ENCODE data around the gene TTC23L. TPM values are rescaled to one million over a fixed set of nuclear protein-coding genes. Genes with fewer than 3 reads are reported as not detected.

Gene TTC23L
- total RNA-seq, 1 donor from 2014 or later, result not detected

- peaks cover 0 to 37% of the 10 kb centered on the region in 2 donors for H3K36me3 ChIP-seq
- intact Hi-C loops (cut with DNase I), result no loop called here
These were observed 66.6 kb downstream of the TTC23L start for GRCh38 chr5:34905564-34905963.

GRCh38 chr5:34913072-34913471 is 74.1 kb downstream of the TTC23L start:
- Histone ChIP-seq H3K4me1 (peaks cover 0 to 18% of the 10 kb centered on the region in 2 donors), H3K9me3 (no peaks in the 10 kb centered on the region), H3K36me3 (peaks cover 0 to 32% of the 10 kb centered on the region in 2 donors), H3K27me3 (no peaks in the 10 kb centered on the region), H3K27ac (no peak overlapping the region), H3K4me3 (no peak overlapping the region)
- no peak for DNase-seq (ENCODE audit: low spot score in 2 of 2)
- intact Hi-C loops (cut with DNase I), result no loop called here
- no peak for TF ChIP-seq CTCF (IDR thresholded peaks at IDR 0.05)

More at GRCh38 chr5:34905564-34905963, 66.6 kb downstream of the TTC23L start:
- Histone ChIP-seq H3K9me3 (no peaks in the 10 kb centered on the region), H3K4me1 (no peaks in the 10 kb centered on the region), H3K4me3 (no peak overlapping the region), H3K27ac (no peak overlapping the region), H3K27me3 (no peaks in the 10 kb centered on the region)
- no peak for DNase-seq (ENCODE audit: low spot score in 2 of 2)
- peak in 1 of 3 experiments; percentile 37 for TF ChIP-seq CTCF (IDR thresholded peaks at IDR 0.05)

GRCh38 chr5:34914671-34915138 is 75.7 kb downstream of the TTC23L start:
- Histone ChIP-seq H3K4me1 (peaks cover 0 to 18% of the 10 kb centered on the region in 2 donors), H3K27ac (peak overlapping the region; percentile 85 to 87), H3K36me3 (peaks cover 0 to 20% of the 10 kb centered on the region in 2 donors), H3K9me3 (no peaks in the 10 kb centered on the region), H3K4me3 (peak overlapping the region; percentile 89 to 93), H3K27me3 (no peaks in the 10 kb centered on the region)
- intact Hi-C loops (cut with DNase I), result loop anchor here (1.0 to 5.0 kb wide), 2 partner anchors 15 to 257 kb away; partner anchors contain the start of genes DNAJC21 and RAI14
- DNase-seq (ENCODE audit: low spot score in 2 of 2), result no peak
- no peak for TF ChIP-seq CTCF (IDR thresholded peaks at IDR 0.05)

- intact Hi-C loops (cut with DNase I), result loop anchor here (1.0 to 5.0 kb wide), 2 partner anchors 14 to 258 kb away; partner anchors contain the start of genes DNAJC21 and RAI14
- Histone ChIP-seq H3K4me1 (peaks cover 0 to 18% of the 10 kb centered on the region in 2 donors), H3K27ac (peak within 1 kb of the TSS; percentile 85 to 87), H3K9me3 (no peaks in the 10 kb centered on the region), H3K4me3 (peak within 1 kb of the TSS; percentile 89 to 93), H3K36me3 (peaks cover 3 to 19% of the 10 kb centered on the region in 2 donors), H3K27me3 (no peaks in the 10 kb centered on the region)
- TF ChIP-seq CTCF (IDR thresholded peaks at IDR 0.05), result peak in 1 of 3 experiments; percentile 22
- peak; percentile 88 to 98 for DNase-seq (ENCODE audit: low spot score in 2 of 2)
These were observed 76.3 kb downstream of the TTC23L start, which contains the start of the genes BRIX1 and RAD1 for GRCh38 chr5:34915139-34915855. BRIX1 (plus strand) TSS chr5:34915711; CDS start chr5:34915739, 28 bp downstream. RAD1 (minus strand) TSS chr5:34915504; CDS start chr5:34914892, 612 bp downstream.

GRCh38 chr5:34915856-34916192 is 76.9 kb downstream of the TTC23L start:
- intact Hi-C loops (cut with DNase I), result loop anchor here (1.0 to 5.0 kb wide), 2 partner anchors 13 to 259 kb away; partner anchors contain the start of genes DNAJC21 and RAI14
- no peaks in the 10 kb centered on the region for H3K27me3 ChIP-seq
- TF ChIP-seq CTCF (IDR thresholded peaks at IDR 0.05), result no peak
- peaks cover 6 to 21% of the 10 kb centered on the region in 2 donors for H3K36me3 ChIP-seq
- H3K4me3 ChIP-seq, result peak overlapping the region; percentile 89 to 93
- no peak for DNase-seq (ENCODE audit: low spot score in 2 of 2)
- peak overlapping the region; percentile 85 to 87 for H3K27ac ChIP-seq
- H3K9me3 ChIP-seq, result no peaks in the 10 kb centered on the region
- H3K4me1 ChIP-seq, result peaks cover 0 to 18% of the 10 kb centered on the region in 2 donors
